CD4-positive, alpha-beta T cell (primary cell): ENCODE results near the gene BEND6. TPM values are rescaled to one million over a fixed set of nuclear protein-coding genes. Genes with fewer than 3 reads are reported as not detected.
"Not testable (repeated sequence)": the region's sequence is repeated elsewhere in the genome, so short reads cannot be mapped to it uniquely, and the experiment has no call there.

ENCODE experiments used
- ATAC-seq: fragments of 200-7000 bp; cut with Tn5 transposase; one replicate; pipeline ENCODE4 v1.10.0; 2022; ENCODE audit warnings: mild to moderate bottlenecking; ENCODE audit not compliant: poor library complexity
- CTCF ChIA-PET: fragments of 350-600 bp; sonication (Branson Sonifier 250); formaldehyde crosslinking; loops from one replicate; lab custom pipeline; 2021; ENCODE audit warnings: antibody characterized with exemption, inconsistent platforms; lab: Charles Lee
- POLR2A ChIA-PET: fragments of 350-600 bp; sonication (Branson Sonifier 250); formaldehyde crosslinking; loops from one replicate; lab custom pipeline; 2021; ENCODE audit warnings: antibody characterized with exemption, inconsistent platforms; lab: Charles Lee
- DNase-seq, 14 experiments: peaks; one replicate each; pipeline ENCODE4 v3.0.0-alpha.2; 2013 to 2020; ENCODE audit warnings: mixed read lengths in 2 of 14
- H3K27ac ChIP-seq, 2 donors: one replicate each; pipeline versions ENCODE4 v1.5.1 to v1.7.0; 2013; ENCODE audit warnings: low read length in 2 of 2, low read depth in 1 of 2, mild to moderate bottlenecking in 1 of 2
- H3K27me3 ChIP-seq, 2 experiments: 1 replicate in 1 of 2; 2 replicates in 1 of 2; pipeline versions ENCODE4 v1.6.1 to v1.7.0; 2013; ENCODE audit warnings: low read length in 2 of 2, control low read depth in 1 of 2, mild to moderate bottlenecking in 1 of 2, moderate library complexity in 1 of 2; ENCODE audit not compliant: insufficient read depth in 2 of 2, control insufficient read depth in 1 of 2
- H3K36me3 ChIP-seq: one replicate; pipeline ENCODE4 v1.6.1; 2013; ENCODE audit warnings: low read length, control low read depth; ENCODE audit not compliant: insufficient read depth
- H3K4me1 ChIP-seq: one replicate; pipeline ENCODE4 v1.6.1; 2013; ENCODE audit warnings: low read length, control low read depth; ENCODE audit not compliant: insufficient read depth
- H3K4me3 ChIP-seq: one replicate; pipeline ENCODE4 v1.5.1; 2013; ENCODE audit warnings: mild to moderate bottlenecking, low read length, moderate library complexity
- H3K9me3 ChIP-seq, 2 experiments: 1 replicate in 1 of 2; 2 replicates in 1 of 2; pipeline versions ENCODE4 v1.6.1 to v1.7.0; 2013; ENCODE audit warnings: low read length in 2 of 2, mild to moderate bottlenecking in 2 of 2, control low read depth in 1 of 2, moderate library complexity in 1 of 2; ENCODE audit not compliant: control insufficient read depth in 1 of 2, insufficient read depth in 1 of 2
- H3K27ac Mint-ChIP-seq: one replicate; pipeline ENCODE4 v1.8.0; 2020; ENCODE audit warnings: mixed read lengths
- H3K27me3 Mint-ChIP-seq: one replicate; pipeline ENCODE4 v1.8.0; 2021; ENCODE audit warnings: mixed read lengths
- H3K36me3 Mint-ChIP-seq: one replicate; pipeline ENCODE4 v1.8.0; 2021; ENCODE audit warnings: low read depth, mixed read lengths
- H3K4me1 Mint-ChIP-seq: one replicate; pipeline ENCODE4 v1.8.0; 2021; ENCODE audit warnings: low read depth, mixed read lengths
- H3K4me3 Mint-ChIP-seq: one replicate; pipeline ENCODE4 v1.8.0; 2020; ENCODE audit warnings: mild to moderate bottlenecking, mixed read lengths
- H3K9me3 Mint-ChIP-seq: one replicate; pipeline ENCODE4 v1.8.0; 2020; ENCODE audit warnings: mixed read lengths
- intact Hi-C, 2 experiments: fragments of 100-400 bp; cut with DNase I in 1 of 2; cut with micrococcal nuclease in 1 of 2; formaldehyde crosslinking; loops; one replicate each; pipeline versions ENCODE4 v1.15.1 to v1.9.0; 2023 to 2025; cut with DNase I, micrococcal nuclease
- total RNA-seq, 174 experiments: library from RNA in 2 of 174; stranded (reverse) in 2 of 174; gene quantifications; one replicate each; pipeline ENCODE4 v1.2.3 and lab custom pipeline; 2021 to 2026
- TF ChIP-seq, protein P1 (sequence below): fragments of 200-600 bp; IDR thresholded peaks from one replicate; pipeline ENCODE4 v1.8.0; 2022; ENCODE audit warnings: antibody characterized with exemption, mild to moderate bottlenecking

BEND6 gene
- total RNA-seq, 2 experiments from 2014 or later: not detected

DNA sequence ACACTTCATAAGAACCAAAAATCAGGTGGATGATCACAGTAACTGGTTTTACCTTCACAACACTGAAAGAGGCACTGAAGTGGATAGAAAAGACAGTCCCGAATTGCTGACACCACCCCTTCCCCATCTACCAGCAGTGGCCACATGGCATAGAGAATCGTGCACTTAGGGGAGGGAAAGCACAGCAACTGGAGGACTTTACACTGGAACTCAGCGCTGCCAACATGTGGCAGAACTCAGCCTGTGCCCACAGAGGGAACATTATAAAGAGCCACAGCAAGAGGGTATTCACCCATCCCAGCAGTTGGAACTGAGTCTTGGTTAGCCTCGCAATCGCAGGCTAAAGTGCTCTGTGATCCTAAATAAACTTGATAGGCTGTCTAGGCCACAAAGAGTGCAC is 85.1 kb downstream of the BEND6 start:
- no peaks in the 10 kb centered on the region for H3K4me1 Mint-ChIP-seq
- CTCF ChIA-PET: no interaction called here

GRCh38 chr6:57044061-57044460 is 89.2 kb downstream of the BEND6 start:
- H3K27me3 ChIP-seq: peaks cover 4 to 14% of the 10 kb centered on the region in 2 experiments
- Mint-ChIP-seq H3K4me1 (peaks cover 19% of the 10 kb centered on the region), H3K36me3 (peaks cover 15% of the 10 kb centered on the region), H3K27me3 (peaks cover 23% of the 10 kb centered on the region)
- H3K36me3 ChIP-seq, H3K9me3 ChIP-seq, H3K9me3 Mint-ChIP-seq, H3K27ac Mint-ChIP-seq, H3K4me3 Mint-ChIP-seq, ATAC-seq, H3K4me3 ChIP-seq, H3K4me1 ChIP-seq, CTCF ChIA-PET, DNase-seq, POLR2A ChIA-PET, H3K27ac ChIP-seq: not testable (repeated sequence)
- intact Hi-C loops: loop anchor here (5.0 to 10.0 kb wide), 2 partner anchors 181 to 273 kb away; partner anchors contain the start of genes PRIM2 (in 1 of the 2) and RAB23 (in 1 of the 2)

More for the DNA sequence above, 85.1 kb downstream of the BEND6 start:
- peaks cover 44% of the 10 kb centered on the region for H3K27me3 Mint-ChIP-seq
- TF ChIP-seq, protein P1, sequence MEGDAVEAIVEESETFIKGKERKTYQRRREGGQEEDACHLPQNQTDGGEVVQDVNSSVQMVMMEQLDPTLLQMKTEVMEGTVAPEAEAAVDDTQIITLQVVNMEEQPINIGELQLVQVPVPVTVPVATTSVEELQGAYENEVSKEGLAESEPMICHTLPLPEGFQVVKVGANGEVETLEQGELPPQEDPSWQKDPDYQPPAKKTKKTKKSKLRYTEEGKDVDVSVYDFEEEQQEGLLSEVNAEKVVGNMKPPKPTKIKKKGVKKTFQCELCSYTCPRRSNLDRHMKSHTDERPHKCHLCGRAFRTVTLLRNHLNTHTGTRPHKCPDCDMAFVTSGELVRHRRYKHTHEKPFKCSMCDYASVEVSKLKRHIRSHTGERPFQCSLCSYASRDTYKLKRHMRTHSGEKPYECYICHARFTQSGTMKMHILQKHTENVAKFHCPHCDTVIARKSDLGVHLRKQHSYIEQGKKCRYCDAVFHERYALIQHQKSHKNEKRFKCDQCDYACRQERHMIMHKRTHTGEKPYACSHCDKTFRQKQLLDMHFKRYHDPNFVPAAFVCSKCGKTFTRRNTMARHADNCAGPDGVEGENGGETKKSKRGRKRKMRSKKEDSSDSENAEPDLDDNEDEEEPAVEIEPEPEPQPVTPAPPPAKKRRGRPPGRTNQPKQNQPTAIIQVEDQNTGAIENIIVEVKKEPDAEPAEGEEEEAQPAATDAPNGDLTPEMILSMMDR: no peak
- DNase-seq (no peak), ATAC-seq (no peak)
- Histone ChIP-seq H3K27me3 (peaks cover 15 to 30% of the 10 kb centered on the region in 2 experiments), H3K36me3 (no peaks in the 10 kb centered on the region), H3K4me1 (no peaks in the 10 kb centered on the region), H3K9me3 (no peaks in the 10 kb centered on the region), H3K27ac (no peak overlapping the region), H3K4me3 (no peak overlapping the region)
- no peak overlapping the region for H3K27ac Mint-ChIP-seq
- POLR2A ChIA-PET: no interaction called here
- no peak overlapping the region for H3K4me3 Mint-ChIP-seq
- intact Hi-C loops: loop anchor here (5.0 to 10.0 kb wide), 2 partner anchors 185 to 277 kb away; partner anchors contain the start of genes PRIM2 (in 1 of the 2) and RAB23 (in 1 of the 2)
- H3K36me3 Mint-ChIP-seq: no peaks in the 10 kb centered on the region
- no peaks in the 10 kb centered on the region for H3K9me3 Mint-ChIP-seq

DNA sequence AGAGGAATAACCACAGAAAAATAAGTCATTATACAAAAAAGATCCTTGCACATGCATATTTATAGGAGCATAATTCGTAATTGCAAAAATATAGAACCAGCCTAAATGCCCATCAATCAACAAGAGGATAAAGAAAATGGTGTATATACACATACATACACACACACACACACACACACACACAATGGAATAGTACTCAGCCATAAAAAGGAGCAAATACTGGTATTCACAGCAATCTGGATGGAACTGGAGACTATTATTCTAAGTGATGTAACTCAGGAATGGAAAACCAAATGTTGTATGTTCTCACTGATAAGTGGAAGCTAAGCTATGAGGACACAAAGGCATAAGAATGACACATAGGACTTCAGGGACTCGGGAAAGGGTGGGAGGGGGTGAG is 89.7 kb downstream of the BEND6 start:
- Histone ChIP-seq H3K27ac (no peak overlapping the region), H3K36me3 (no peaks in the 10 kb centered on the region), H3K4me3 (no peak overlapping the region), H3K9me3 (no peaks in the 10 kb centered on the region), H3K4me1 (peaks cover 4% of the 10 kb centered on the region), H3K27me3 (peaks cover 4 to 14% of the 10 kb centered on the region in 2 experiments)
- peaks cover 24% of the 10 kb centered on the region for H3K4me1 Mint-ChIP-seq
- no peak overlapping the region for H3K27ac Mint-ChIP-seq
- H3K4me3 Mint-ChIP-seq: peak overlapping the region; percentile 30
- CTCF ChIA-PET: no interaction called here
- intact Hi-C loops: loop anchor here (5.0 to 10.0 kb wide), 2 partner anchors 180 to 273 kb away; partner anchors contain the start of genes PRIM2 (in 1 of the 2) and RAB23 (in 1 of the 2)
- POLR2A ChIA-PET: no interaction called here
- ATAC-seq: no peak
- H3K36me3 Mint-ChIP-seq: peaks cover 20% of the 10 kb centered on the region
- DNase-seq: no peak
- TF ChIP-seq, protein P1: no peak
- H3K9me3 Mint-ChIP-seq: no peaks in the 10 kb centered on the region
- H3K27me3 Mint-ChIP-seq: peaks cover 21% of the 10 kb centered on the region

DNA sequence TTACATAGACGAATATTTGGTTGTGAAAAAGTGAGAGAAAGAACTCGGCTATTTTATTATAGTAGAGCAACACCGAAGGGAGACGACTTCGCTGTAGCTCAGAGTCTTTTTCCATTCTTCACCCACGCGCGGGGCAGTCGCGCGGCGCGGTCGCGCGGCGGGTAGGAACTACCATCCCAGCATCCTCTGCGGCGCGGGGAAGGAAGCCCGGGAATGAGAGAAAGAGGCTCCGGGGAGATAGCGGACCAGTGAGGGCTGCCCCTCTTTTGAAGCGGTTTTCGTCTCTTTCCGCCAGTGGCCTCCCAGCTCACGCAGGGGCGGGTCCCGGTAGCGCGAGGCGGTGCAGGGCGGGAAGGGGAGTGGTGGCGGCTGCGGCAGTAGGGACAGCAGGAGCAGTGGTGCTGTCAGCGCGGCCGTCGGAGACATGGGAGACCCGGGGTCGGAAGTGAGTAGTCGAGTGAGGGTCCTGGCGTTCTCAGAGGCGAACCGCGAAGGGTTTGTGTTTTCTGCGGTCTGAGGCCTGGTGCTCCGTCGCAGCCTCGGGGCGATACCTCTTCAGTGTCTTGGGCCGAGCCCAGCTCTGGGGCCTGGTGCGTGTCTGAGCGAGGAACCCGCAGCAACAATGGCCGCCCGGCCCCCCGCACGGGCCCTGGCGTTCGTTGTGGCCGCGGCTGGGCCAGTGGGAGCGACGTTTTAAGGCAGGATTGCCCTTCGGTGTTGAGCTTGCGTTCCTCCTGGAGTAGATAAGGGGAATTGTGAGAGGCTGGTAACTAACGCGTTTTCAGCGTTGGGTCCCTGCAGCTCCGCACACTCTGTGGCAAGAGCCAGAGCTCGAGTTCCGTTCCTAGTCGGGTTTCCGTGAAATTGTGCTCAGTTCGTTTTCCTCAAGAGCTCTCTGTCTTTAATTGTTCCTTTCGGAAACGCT is 91.7 kb downstream of the BEND6 start, which contains the start of gene KIAA1586:
Gene KIAA1586, plus strand, starts transcription at position 362 of the 925 bp plus-strand sequence. Its CDS starts 63 bp downstream, at position 425.
- H3K27me3 Mint-ChIP-seq, H3K9me3 Mint-ChIP-seq, H3K27me3 ChIP-seq, H3K4me1 ChIP-seq, H3K27ac ChIP-seq, H3K36me3 ChIP-seq, H3K9me3 ChIP-seq: not testable (repeated sequence)
- peaks cover 39% of the 10 kb centered on the region for H3K36me3 Mint-ChIP-seq
- ATAC-seq (peak; percentile 85), DNase-seq (peak; percentile 49 to 91 (median 72))
- peak within 1 kb of the TSS; percentile 83 for H3K27ac Mint-ChIP-seq
- ChIA-PET CTCF (interaction anchor here (0.7 to 1.2 kb wide), 4 partner anchors 11 to 175 kb away, joined by 3 read pairs; partner anchors contain the start of genes RAB23 and ZNF451), POLR2A (interaction anchor here (0.9 to 1.4 kb wide), 4 partner anchors 12 to 126 kb away, joined by 3 to 6 read pairs (median 4); partner anchors contain the start of gene BAG2)
- H3K4me1 Mint-ChIP-seq: peaks cover 34% of the 10 kb centered on the region
- peak within 1 kb of the TSS; percentile 67 for H3K4me3 ChIP-seq
- H3K4me3 Mint-ChIP-seq: peak within 1 kb of the TSS; percentile 99
- intact Hi-C loops: loop anchor here (5.0 to 10.0 kb wide), 2 partner anchors 178 to 181 kb away; partner anchors contain the start of gene RAB23 (in 1 of the 2)

GRCh38 chr6:57047257-57047585 is 92.3 kb downstream of the BEND6 start:
- H3K27me3 ChIP-seq, CTCF ChIA-PET, DNase-seq, H3K27ac Mint-ChIP-seq, H3K27me3 Mint-ChIP-seq, H3K9me3 ChIP-seq, H3K9me3 Mint-ChIP-seq, H3K4me3 Mint-ChIP-seq, H3K36me3 ChIP-seq, H3K4me1 ChIP-seq, H3K4me3 ChIP-seq, H3K27ac ChIP-seq: not testable (repeated sequence)
- peak; percentile 25 for ATAC-seq
- intact Hi-C loops: loop anchor here (5.0 to 10.0 kb wide), 2 partner anchors 178 to 180 kb away; partner anchors contain the start of gene RAB23 (in 1 of the 2)
- Mint-ChIP-seq H3K36me3 (peaks cover 42% of the 10 kb centered on the region), H3K4me1 (peaks cover 34% of the 10 kb centered on the region)
- POLR2A ChIA-PET: interaction anchor here (1.4 kb wide), 1 partner anchor 26 kb away, joined by 4 read pairs; no protein-coding TSS in a partner anchor
